Gastroesophageal sphincter (tissue), 4 donors: ENCODE results near the gene SH3PXD2A. TPM values are rescaled to one million over a fixed set of nuclear protein-coding genes. Genes with fewer than 3 reads are reported as not detected.

Experiments used
- ATAC-seq: fragments of 150-250 bp; one replicate; pipeline ENCODE4 v1.9.1; 2016; ENCODE audit warnings: mild to moderate bottlenecking, moderate library complexity
- H3K27ac ChIP-seq, 4 donors: fragments of 200-600 bp; sonication (generic) in 3 of 4; 1 replicate in 3 of 4; 2 replicates in 1 of 4; pipeline ENCODE4 v1.5.1; 2016 to 2019
- H3K27me3 ChIP-seq: fragments of 200-600 bp; sonication (generic); one replicate; pipeline ENCODE4 v1.5.1; 2019
- H3K36me3 ChIP-seq, 2 donors: fragments of 200-600 bp; sonication (generic); one replicate each; pipeline ENCODE4 v1.5.1; 2019; ENCODE audit warnings: control low read depth in 1 of 2
- H3K4me1 ChIP-seq, 3 donors: fragments of 200-600 bp; sonication (generic); 1 replicate in 2 of 3; 2 replicates in 1 of 3; pipeline ENCODE4 v1.5.1; 2016 to 2019; ENCODE audit warnings: control low read depth in 2 of 3
- H3K4me3 ChIP-seq, 2 donors: fragments of 200-600 bp; sonication (generic); one replicate each; pipeline ENCODE4 v1.5.1; 2019; ENCODE audit warnings: mild to moderate bottlenecking in 1 of 2, moderate library complexity in 1 of 2
- H3K9me3 ChIP-seq, 3 donors: fragments of 200-600 bp; sonication (generic); one replicate each; pipeline ENCODE4 v1.5.1; 2017 to 2019; ENCODE audit warnings: control low read depth in 2 of 3
- CTCF ChIP-seq, 4 experiments: fragments of 200-600 bp in 2 of 4; fragments of 450-650 bp in 2 of 4; sonication (generic) in 1 of 4; IDR thresholded peaks; one replicate each; pipeline ENCODE4 v1.5.1; 2017 to 2019; ENCODE audit warnings: antibody characterized with exemption in 4 of 4, mild to moderate bottlenecking in 2 of 4, moderate library complexity in 2 of 4
- EP300 ChIP-seq: sonication (generic); formaldehyde crosslinking; IDR thresholded peaks from one replicate; pipeline ENCODE4 v1.6.1; 2017; ENCODE audit warnings: antibody characterized with exemption, mild to moderate bottlenecking
- POLR2A ChIP-seq, 2 donors: fragments of 450-650 bp; IDR thresholded peaks; one replicate each; pipeline ENCODE4 v1.6.1; 2017; ENCODE audit warnings: antibody characterized with exemption in 2 of 2, mild to moderate bottlenecking in 2 of 2, moderate library complexity in 1 of 2
- POLR2AphosphoS5 ChIP-seq: sonication (generic); formaldehyde crosslinking; IDR thresholded peaks from one replicate; pipeline ENCODE4 v1.6.1; 2017; ENCODE audit warnings: antibody characterized with exemption
- WGBS, 2 donors: methylation state at CpG; one replicate each; pipeline ENCODE4 v1.1.5; 2018; ENCODE audit warnings: low coverage in 1 of 2; 5-methylcytosine and 5-hydroxymethylcytosine counted together
- total RNA-seq, 4 donors: library from RNA; depleted of rRNA; stranded (reverse); fragments of >200 nt; gene quantifications; one replicate each; pipeline ENCODE4 v1.1.0, GENCODE V29; 2016

SH3PXD2A gene
- total RNA-seq, 4 donors from 2014 or later = 31.2 to 65.2 (median 39.5) TPM

GRCh38 chr10:103707956-103708626 is 147.3 kb downstream of the SH3PXD2A start:
- ATAC-seq = no peak
- Histone ChIP-seq H3K36me3 (no peaks in the 10 kb centered on the region), H3K4me1 (peaks cover 0 to 8% (median 0%) of the 10 kb centered on the region in 3 donors), H3K27me3 (no peaks in the 10 kb centered on the region), H3K9me3 (no peaks in the 10 kb centered on the region), H3K4me3 (no peak overlapping the region), H3K27ac (peak overlapping the region in 1 of 4 donors; percentile 2)
- no peak for TF ChIP-seq EP300
- TF ChIP-seq CTCF (IDR thresholded peaks at IDR 0.05) = no peak
- TF ChIP-seq POLR2A (IDR thresholded peaks at IDR 0.05) = no peak
- TF ChIP-seq POLR2AphosphoS5 = no peak
- 91 to 93% methylated on average over 2 to 4 of the region's 10 CpGs for WGBS, 2 donors

GRCh38 chr10:103706762-103707161 is 148.6 kb downstream of the SH3PXD2A start:
- TF ChIP-seq CTCF (IDR thresholded peaks at IDR 0.05) (no peak), POLR2AphosphoS5 (no peak), POLR2A (IDR thresholded peaks at IDR 0.05) (no peak), EP300 (no peak)
- no peaks in the 10 kb centered on the region for H3K4me1 ChIP-seq
- 60 to 76% methylated on average over 1 to 4 of the region's 6 CpGs for WGBS, 2 donors
- no peak overlapping the region for H3K27ac ChIP-seq
- H3K36me3 ChIP-seq = no peaks in the 10 kb centered on the region
- no peaks in the 10 kb centered on the region for H3K9me3 ChIP-seq
- no peak overlapping the region for H3K4me3 ChIP-seq
- no peaks in the 10 kb centered on the region for H3K27me3 ChIP-seq
- ATAC-seq = no peak

- 82 to 93% methylated on average over 2 to 5 of the region's 5 CpGs for WGBS, 2 donors
- ATAC-seq = no peak
- Histone ChIP-seq H3K4me3 (no peak overlapping the region), H3K27ac (no peak overlapping the region), H3K27me3 (no peaks in the 10 kb centered on the region), H3K36me3 (no peaks in the 10 kb centered on the region), H3K9me3 (no peaks in the 10 kb centered on the region), H3K4me1 (no peaks in the 10 kb centered on the region)
- TF ChIP-seq EP300 = no peak
- no peak for TF ChIP-seq POLR2AphosphoS5
- TF ChIP-seq CTCF (IDR thresholded peaks at IDR 0.05) = no peak
- no peak for TF ChIP-seq POLR2A (IDR thresholded peaks at IDR 0.05)
These were observed 149.3 kb downstream of the SH3PXD2A start for GRCh38 chr10:103706047-103706446.

GRCh38 chr10:103703941-103704919 is 151.1 kb downstream of the SH3PXD2A start:
- 67 to 73% methylated on average over 3 of the region's 13 CpGs for WGBS, 2 donors
- H3K9me3 ChIP-seq = no peaks in the 10 kb centered on the region
- H3K4me3 ChIP-seq = no peak overlapping the region
- no peaks in the 10 kb centered on the region for H3K36me3 ChIP-seq
- TF ChIP-seq CTCF (IDR thresholded peaks at IDR 0.05) (no peak), EP300 (no peak), POLR2AphosphoS5 (no peak), POLR2A (IDR thresholded peaks at IDR 0.05) (no peak)
- no peaks in the 10 kb centered on the region for H3K27me3 ChIP-seq
- ATAC-seq = no peak
- H3K4me1 ChIP-seq = no peaks in the 10 kb centered on the region
- H3K27ac ChIP-seq = peak overlapping the region in 1 of 4 donors; percentile 36
